Measurements from ENCODE around the gene NAPB.

Gene NAPB

DNA sequence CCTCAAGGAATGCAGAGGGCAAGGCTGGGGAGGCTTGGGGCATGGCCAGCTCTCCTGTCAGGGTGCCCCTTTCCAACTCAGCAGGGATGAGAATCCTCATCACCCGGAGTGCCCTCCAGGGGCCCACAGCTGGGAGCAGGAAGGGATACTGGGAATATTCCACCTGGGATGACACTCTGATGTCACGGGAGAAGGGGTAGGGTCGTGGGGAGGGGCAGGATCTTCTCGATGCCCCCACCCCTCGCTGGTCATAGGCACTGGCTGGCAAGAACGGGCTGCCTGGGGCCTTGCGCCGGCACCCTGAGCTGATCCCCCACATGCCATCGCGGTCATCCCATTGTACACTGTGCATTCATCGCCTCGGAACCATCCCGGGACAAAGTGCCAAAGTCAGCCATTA, 81.3 kb downstream of the NAPB start:
- Histone ChIP-seq H3K9me3 (ENCODE audit: low read length) (no peaks in the 10 kb centered on the region), H4K20me1 (ENCODE audit: insufficient read depth, low read length) (no peaks in the 10 kb centered on the region), H3K9me2 (ENCODE audit: low read depth, low read length) (no peaks in the 10 kb centered on the region), H2AFZ (ENCODE audit: low read length) (no peak overlapping the region), H3F3A (ENCODE audit: insufficient read depth, low read length) (no peaks in the 10 kb centered on the region), H3K27me3 (ENCODE audit: insufficient read depth, low read length) (no peaks in the 10 kb centered on the region; the same call in 1 of the 2 replicates), H3K9ac (ENCODE audit: low read length) (no peak overlapping the region), H3K36me3 (ENCODE audit: insufficient read depth, low read length) (no peaks in the 10 kb centered on the region), H3K4me3 (ENCODE audit: low read depth, low read length, poor library complexity, severe bottlenecking) (no peak overlapping the region), H3K4me2 (ENCODE audit: low read length) (no peak overlapping the region), H3K4me1 (ENCODE audit: insufficient read depth, low read length, severe bottlenecking) (no peaks in the 10 kb centered on the region), H3K79me2 (ENCODE audit: insufficient read depth, low read length) (no peaks in the 10 kb centered on the region), H3K27ac (ENCODE audit: low read depth, low read length, poor library complexity, severe bottlenecking) (no peak overlapping the region)
- TF ChIP-seq, protein P1, sequence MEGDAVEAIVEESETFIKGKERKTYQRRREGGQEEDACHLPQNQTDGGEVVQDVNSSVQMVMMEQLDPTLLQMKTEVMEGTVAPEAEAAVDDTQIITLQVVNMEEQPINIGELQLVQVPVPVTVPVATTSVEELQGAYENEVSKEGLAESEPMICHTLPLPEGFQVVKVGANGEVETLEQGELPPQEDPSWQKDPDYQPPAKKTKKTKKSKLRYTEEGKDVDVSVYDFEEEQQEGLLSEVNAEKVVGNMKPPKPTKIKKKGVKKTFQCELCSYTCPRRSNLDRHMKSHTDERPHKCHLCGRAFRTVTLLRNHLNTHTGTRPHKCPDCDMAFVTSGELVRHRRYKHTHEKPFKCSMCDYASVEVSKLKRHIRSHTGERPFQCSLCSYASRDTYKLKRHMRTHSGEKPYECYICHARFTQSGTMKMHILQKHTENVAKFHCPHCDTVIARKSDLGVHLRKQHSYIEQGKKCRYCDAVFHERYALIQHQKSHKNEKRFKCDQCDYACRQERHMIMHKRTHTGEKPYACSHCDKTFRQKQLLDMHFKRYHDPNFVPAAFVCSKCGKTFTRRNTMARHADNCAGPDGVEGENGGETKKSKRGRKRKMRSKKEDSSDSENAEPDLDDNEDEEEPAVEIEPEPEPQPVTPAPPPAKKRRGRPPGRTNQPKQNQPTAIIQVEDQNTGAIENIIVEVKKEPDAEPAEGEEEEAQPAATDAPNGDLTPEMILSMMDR (IDR thresholded peaks at IDR 0.05; ENCODE audit: low read length) = no peak
- no peak for TF ChIP-seq EZH2 (IDR thresholded peaks at IDR 0.05; ENCODE audit: borderline replicate concordance, low read length)

DNA sequence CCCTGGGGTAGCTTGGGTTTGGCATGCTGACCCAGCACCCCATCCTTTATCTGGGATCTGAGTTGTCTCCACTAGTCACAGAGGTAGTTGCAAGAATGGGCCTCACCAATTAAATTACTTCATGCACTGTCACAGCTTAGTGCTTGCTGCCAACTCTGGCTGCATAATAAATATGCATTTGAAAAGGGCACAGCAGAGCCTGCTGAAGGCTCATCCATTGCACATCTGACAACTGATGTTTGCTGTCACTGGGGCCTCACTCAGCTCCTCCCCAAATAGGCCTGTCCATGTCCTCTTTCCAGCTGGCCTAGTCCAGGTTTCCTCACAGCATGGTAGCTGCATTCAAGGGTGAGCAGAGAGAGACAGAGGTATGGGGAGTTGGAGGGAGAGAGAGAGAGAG, 84.0 kb downstream of the NAPB start:
- H3F3A ChIP-seq (ENCODE audit: insufficient read depth, low read length) = no peaks in the 10 kb centered on the region
- H4K20me1 ChIP-seq (ENCODE audit: insufficient read depth, low read length) = no peaks in the 10 kb centered on the region
- no peaks in the 10 kb centered on the region for H3K9me3 ChIP-seq (ENCODE audit: low read length)
- no peaks in the 10 kb centered on the region for H3K27me3 ChIP-seq (ENCODE audit: insufficient read depth, low read length)
- H3K9me2 ChIP-seq (ENCODE audit: low read depth, low read length) = no peaks in the 10 kb centered on the region
- H3K79me2 ChIP-seq (ENCODE audit: insufficient read depth, low read length) = no peaks in the 10 kb centered on the region
- no peak overlapping the region for H3K27ac ChIP-seq (ENCODE audit: low read depth, low read length, poor library complexity, severe bottlenecking)
- H3K9ac ChIP-seq (ENCODE audit: low read length) = no peak overlapping the region
- no peak for TF ChIP-seq EZH2 (IDR thresholded peaks at IDR 0.05; ENCODE audit: borderline replicate concordance, low read length)
- TF ChIP-seq, protein P1 (IDR thresholded peaks at IDR 0.05; ENCODE audit: low read length) = no peak
- no peak overlapping the region for H3K4me3 ChIP-seq (ENCODE audit: low read depth, low read length, poor library complexity, severe bottlenecking)
- no peak overlapping the region for H3K4me2 ChIP-seq (ENCODE audit: low read length)
- no peak overlapping the region for H2AFZ ChIP-seq (ENCODE audit: low read length)
- H3K36me3 ChIP-seq (ENCODE audit: insufficient read depth, low read length) = no peaks in the 10 kb centered on the region
- H3K4me1 ChIP-seq (ENCODE audit: insufficient read depth, low read length, severe bottlenecking) = no peaks in the 10 kb centered on the region

DNA sequence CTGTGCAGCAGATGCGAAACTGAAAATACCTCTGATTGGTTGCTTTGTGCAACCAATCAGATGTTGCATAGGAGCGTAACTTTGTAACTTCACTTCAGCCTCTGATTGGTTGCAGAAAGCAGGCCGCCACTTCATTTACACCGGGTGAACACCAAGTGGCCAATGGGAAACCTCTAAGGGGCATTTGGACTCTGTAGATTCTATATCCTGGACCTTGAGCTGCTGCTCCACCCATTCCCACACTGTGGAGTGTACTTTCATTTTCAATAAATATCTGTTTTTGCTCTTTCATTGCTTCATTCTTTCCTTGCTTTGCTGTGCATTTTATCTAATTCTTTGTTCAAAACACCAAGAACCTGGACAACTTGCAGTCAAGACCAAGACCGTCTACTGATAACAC, 84.8 kb downstream of the NAPB start:
- H2AFZ ChIP-seq (ENCODE audit: low read length) = no peak overlapping the region
- H3K4me2 ChIP-seq (ENCODE audit: low read length) = no peak overlapping the region
- H3K4me1 ChIP-seq (ENCODE audit: insufficient read depth, low read length, severe bottlenecking) = no peaks in the 10 kb centered on the region
- H3K27ac ChIP-seq (ENCODE audit: low read depth, low read length, poor library complexity, severe bottlenecking) = no peak overlapping the region
- no peaks in the 10 kb centered on the region for H3K36me3 ChIP-seq (ENCODE audit: insufficient read depth, low read length)
- H3K9me2 ChIP-seq (ENCODE audit: low read depth, low read length) = no peaks in the 10 kb centered on the region
- TF ChIP-seq, protein P1 (IDR thresholded peaks at IDR 0.05; ENCODE audit: low read length) = no peak
- TF ChIP-seq EZH2 (IDR thresholded peaks at IDR 0.05; ENCODE audit: borderline replicate concordance, low read length) = no peak
- no peaks in the 10 kb centered on the region for H3K9me3 ChIP-seq (ENCODE audit: low read length)
- no peak overlapping the region for H3K4me3 ChIP-seq (ENCODE audit: low read depth, low read length, poor library complexity, severe bottlenecking)
- no peaks in the 10 kb centered on the region for H4K20me1 ChIP-seq (ENCODE audit: insufficient read depth, low read length)
- H3K9ac ChIP-seq (ENCODE audit: low read length) = no peak overlapping the region
- H3F3A ChIP-seq (ENCODE audit: insufficient read depth, low read length) = no peaks in the 10 kb centered on the region
- H3K79me2 ChIP-seq (ENCODE audit: insufficient read depth, low read length) = no peaks in the 10 kb centered on the region
- H3K27me3 ChIP-seq (ENCODE audit: insufficient read depth, low read length) = no peaks in the 10 kb centered on the region
